Activated CD8-positive, alpha-beta memory T cell treated with anti-CD3 and anti-CD28 coated beads, Interleukin-2, amount 50 U/mL, for 1 hour (primary cell): Measurements from ENCODE around the gene DCDC1.

Experiments
- DNase-seq: peaks from one replicate; pipeline ENCODE4 v3.0.0-alpha.2; 2020; ENCODE audit errors: extremely low read depth

DCDC1 gene

DNA sequence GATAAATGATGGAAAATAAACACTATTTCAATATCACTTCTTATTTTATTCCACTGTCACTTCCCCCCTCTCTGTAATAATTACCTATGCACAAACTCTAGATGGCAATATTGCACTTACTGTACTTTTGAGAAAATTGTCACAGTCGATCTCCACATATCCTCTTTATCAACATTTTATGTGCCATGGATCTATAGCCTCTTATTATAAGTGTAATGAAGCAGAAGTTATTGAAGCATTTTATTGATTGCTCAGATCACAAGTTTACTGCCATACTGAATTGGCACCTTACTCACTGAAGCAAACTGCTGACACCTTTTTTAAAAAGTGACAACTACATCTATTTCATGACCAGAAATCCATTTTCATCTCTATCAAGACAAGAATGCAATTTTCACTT, 133.4 kb downstream of the DCDC1 start:
- no peak for DNase-seq

DNA sequence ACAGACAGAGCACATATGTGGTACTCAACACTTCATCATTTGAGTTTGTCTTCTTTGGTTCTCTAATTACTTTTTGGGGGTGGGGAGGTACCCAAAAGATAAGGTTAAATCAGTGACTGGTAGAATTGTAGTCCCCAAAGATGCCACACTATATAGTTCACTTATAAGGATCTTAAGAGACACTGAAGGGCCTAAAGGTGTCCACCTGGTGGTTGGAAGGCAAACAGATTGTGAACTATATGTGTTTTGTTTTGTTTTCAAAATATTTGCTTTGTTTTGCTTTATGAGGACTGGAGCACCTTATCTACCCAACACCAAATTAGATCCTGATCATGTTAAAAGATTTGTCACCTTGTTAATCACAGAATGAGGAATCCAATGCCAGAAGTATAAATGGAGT, 136.1 kb downstream of the DCDC1 start:
- no peak for DNase-seq

DNA sequence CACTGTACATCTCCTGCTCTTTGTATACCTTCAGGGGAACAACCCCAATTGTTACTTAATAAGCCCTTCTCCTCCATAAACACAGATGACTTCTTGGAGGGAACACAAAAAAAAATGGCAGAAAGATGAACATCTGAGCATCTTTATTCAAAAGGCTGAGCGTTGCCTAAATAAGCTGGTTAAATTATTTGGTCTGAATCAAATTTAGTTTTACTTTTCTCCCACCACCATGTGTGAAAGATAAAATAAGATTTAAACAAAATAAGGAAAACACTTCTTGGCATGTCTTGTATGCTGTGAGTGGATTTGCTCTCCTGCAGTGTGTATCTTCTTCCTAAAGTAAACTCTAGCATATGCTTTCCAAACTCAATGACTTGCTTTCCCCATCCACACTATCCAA, 137.9 kb downstream of the DCDC1 start:
- no peak for DNase-seq

DNA sequence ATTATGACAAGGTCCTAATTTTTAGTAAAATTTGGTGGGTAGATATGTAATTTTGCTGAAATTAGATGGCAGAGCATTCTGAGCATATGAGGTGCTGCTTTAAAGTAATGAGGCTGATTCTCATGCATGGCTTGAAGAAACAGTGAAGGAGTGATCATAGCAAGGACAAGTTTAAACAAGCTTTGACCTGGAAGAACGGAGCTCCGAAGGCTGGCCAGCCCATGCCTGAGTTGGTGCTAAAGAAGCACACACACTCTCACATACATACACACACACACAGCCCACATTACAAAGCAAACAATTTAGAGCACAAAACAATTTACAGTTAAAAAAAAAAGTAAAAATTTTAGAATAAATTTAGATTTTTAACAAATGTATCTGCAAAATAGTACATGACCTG, 150.7 kb downstream of the DCDC1 start:
- DNase-seq, result no peak

DNA sequence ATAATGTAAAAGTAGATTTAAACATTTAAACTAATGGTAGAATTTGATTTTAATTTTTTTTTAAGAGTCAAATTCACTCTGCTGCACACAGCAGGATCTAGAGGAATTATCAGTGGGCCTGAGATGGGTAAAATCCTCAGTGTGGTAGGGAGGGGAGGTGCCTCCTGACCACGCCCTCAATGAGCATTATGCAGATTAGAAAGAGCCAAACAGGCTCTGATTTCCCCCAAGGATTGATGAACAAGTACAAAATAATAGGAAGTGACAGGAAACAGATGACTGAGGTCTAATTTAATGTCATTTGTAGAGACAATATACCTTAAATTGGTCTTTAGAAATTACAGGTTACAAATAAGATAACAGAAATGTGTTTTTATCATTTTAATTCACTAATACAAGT, 155.2 kb downstream of the DCDC1 start:
- DNase-seq, result no peak

DNA sequence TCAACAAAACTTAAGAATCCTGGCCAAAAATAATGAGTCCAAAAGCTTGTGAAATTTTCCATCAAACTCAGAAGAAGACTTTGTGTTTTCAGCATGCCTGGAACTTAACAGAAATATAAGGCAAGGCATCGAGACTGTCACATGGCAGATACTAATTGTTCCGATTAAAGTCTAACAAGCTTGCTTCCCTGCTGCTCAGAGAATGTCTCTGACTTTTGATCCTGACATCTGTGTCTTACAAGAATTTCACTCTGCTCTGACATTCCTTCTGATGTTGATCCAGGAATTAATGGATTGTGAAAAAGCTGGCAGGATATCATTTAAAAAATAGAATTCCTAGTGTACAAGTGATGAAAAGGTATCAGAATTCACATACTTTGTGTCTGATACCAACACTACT, 170.2 kb downstream of the DCDC1 start:
- DNase-seq, result no peak

DNA sequence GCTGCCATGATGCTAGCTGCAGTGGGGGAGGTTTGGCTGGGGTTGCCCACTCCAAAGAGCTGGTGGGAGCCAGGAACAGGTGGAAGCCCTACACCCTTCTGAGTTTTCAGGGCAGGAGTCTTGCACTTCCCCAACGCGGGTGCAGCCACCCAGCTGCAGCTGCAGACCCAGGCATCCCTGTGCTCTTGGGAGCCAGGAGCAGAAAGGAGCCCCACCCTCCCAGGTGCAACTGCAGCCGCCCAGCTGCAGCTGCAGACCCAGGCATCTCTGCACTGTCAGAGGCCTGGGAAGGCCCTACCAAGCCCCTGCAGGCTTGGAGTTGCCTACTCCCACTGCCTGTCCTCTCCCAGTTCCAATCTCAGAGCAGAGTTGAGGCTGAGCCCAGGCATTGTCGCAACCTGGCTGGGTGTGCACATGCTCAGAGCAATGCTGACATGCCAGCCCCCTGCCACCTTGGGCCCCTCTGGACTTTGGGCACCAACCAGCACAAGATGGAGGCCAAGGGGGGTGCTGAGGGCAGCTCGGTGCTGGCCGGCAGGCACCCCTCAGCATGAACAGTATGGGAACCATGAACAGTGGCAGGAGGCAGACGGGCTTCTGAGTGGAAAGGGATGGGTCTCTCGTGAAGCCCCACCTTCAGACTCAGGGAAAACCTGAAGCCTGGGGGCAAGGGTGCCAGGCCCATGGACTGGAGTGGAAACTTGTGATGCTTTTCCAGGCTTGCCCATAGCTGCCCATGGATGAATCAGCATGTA, 195.4 kb downstream of the DCDC1 start:
- DNase-seq, result no peak

DNA sequence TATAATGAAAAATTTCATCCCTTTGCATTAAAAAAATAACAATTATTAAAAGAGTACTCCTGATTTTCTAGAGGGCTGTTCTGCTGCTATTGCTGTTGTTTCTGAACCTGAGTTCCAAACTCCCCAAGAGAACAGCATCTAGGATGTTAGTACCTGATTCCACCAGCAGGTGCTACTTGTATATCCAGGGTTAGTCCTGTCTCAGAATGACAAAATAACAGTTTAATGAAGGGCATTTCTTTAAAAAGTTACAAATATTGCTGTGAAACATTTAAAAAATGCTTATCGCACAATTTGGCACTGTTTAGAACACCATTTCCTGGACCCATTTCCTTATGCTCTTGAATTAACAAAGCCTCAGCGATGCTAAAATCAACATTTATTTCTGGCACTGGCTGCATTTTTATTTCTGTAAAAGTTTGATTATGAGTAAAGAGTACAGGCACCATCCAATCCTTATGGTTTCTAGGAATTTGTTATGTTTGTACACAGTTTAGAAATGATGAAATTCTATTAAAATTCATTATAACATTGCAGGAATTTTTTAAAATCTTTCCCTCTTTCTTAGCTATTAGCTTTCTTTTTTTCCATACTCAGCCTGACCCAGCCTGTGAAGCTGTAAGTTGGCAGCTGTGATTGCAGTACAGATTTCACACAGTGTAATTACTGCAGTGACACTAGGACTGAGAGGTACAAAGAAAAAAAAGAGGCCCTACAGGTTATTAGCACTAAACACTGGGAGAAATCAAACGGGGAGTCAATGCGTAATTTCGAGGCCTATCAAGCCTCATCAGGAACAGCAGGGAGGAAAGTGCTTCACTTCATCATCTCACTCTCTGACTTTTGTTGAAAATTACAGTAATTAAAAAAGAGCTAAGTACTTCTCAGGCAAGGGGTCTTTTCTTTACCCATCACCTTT, 208.8 kb downstream of the DCDC1 start:
- no peak for DNase-seq

DNA sequence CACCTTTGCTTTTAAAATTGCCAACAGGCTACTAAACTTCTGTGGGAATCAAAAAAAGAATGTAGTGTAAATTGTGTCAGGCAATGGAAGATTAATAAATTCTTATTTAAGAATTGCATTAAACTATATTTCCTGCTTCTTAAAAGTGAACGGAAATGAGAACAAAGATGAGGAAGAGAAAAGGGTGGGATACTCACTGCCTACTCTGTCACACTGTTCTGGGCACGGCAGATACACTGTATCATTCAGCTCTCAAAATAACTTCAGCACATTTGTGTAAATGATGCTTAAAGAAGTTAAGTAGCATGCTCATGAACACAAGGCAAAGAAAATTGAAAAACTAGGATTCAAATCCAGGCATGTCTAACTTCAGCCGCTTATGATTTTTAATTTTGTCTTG, 218.7 kb downstream of the DCDC1 start:
- DNase-seq, result no peak

DNA sequence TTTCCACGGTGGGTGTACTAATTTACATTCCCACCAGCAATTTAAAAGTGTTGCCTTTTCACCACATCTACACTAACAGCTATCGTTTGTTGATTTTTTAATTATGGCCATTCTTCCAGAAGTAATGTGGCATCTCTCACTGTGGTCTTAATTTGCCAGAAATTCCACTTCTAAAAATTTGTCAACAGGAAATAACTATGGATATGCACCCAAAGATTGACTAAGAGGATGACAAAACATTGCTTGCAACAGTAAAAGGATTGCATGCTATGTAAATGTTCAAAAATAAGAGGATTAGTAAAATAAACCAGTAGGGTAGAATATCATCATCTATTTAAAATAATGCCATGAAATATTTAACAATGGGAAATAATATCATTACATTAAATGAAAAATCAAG, 219.5 kb downstream of the DCDC1 start:
- no peak for DNase-seq

DNA sequence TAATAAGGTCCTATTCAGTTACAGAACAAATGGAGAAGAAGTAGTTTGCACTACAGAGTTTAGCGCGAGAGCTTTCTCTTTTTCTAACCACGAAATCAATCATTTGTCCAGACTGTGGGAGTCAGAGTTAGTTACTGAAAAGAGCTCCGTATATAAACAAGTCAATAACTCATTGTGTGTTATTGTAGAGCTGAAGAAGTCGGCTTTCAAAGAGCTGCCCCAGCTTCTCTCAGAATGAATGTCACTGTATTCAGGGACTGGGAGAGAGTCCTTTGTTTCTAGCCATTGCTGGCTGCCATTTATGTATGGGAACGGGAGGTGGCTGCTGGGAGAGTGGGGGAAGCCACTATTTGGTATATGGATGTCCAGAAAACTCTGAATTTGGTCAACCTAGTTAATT, 227.8 kb downstream of the DCDC1 start:
- DNase-seq, result no peak

DNA sequence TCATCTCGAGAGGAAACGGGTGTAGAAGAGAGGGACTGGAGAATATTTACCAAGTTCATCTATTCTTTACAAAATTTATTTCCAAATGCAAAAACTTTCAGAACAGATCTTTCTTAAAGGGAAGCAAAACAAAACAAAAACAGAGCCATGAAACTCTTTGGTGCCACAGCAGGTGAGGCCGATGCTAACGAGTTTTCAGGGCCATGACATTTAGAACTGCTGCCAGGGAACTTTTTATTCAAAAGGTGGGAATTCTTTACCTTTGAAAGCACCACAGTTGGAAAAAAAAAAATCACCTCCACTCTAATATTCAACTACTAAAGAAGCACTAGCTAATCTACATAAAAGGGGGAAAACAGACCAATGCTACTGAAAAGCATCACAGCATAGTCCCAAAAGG, 230.1 kb downstream of the DCDC1 start:
- no peak for DNase-seq

DNA sequence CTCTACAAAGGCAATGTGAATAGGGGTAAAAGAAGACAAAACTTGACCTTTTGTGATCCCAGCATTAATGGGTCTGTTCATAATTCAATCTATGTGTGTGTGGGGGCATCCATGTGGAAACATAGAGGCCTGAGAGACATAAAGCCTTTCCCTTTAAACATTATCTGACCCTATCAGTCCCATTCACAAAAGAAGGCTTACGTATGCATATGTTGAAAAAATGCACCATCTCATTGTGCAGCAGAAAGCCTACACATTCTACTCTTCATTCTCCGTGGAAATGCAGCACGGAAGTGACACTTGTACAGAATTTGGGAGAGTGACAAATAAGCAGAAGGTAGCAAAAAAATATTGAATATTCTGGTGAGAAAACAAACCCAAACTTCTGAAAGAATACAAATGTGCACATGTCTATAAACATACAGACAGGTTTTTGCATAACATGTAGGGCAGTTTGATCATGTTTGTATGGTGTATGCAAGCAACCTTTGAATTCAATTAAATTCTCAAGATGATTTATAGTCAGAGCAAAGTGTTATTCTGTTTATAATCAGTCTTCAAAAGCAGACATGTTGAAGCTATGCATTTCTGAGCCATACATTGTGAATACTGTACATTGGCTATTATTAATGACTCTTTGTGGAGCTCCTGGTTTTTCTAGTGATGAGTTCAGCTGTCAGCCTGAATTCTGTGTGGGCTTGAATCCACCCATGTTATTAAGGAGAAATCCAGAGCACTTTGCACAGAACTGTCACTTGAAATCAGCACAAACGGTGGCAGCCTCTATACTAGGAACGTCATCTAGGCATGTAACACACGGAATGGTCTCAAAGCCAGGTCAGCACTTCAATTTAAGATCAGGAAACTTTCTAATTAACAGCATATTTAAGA, 236.8 kb downstream of the DCDC1 start:
- no peak for DNase-seq

DNA sequence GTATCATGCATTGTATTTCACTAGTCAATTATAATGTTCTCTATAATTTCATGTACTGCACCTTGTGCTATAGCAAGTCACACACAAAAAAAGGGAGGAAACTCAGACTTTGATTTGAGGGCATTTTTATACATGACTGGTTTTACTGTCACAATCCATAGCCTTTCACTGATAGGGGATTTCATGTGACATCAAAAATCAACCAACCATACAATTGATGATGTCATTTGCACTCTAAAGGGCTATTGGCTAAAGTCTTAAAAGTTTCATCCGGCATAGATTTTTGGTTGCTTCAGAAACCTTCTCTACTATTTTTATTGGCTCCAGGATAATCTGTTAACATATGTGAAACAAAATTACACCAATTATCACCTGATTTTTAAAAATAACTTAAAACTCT, 237.8 kb downstream of the DCDC1 start:
- DNase-seq, result no peak

DNA sequence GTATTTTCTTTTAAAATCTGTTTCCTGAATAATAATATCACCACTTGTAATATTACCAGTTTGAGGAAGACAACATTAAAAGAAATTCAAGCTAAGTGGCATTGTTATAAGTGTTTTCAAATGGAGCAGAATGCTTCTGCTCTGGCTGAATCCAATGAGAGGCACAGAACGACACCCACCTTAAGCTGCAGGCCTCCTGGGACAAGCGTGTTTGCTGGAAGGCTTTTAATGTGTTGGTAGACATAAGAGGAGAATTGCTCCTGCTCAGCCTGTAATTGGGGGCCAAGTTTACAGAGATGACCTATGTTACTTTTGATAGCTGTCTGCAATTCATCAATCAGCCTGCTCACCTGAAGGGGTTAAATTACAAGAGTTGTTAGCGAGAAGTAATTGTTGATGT, 242.2 kb downstream of the DCDC1 start:
- no peak for DNase-seq

DNA sequence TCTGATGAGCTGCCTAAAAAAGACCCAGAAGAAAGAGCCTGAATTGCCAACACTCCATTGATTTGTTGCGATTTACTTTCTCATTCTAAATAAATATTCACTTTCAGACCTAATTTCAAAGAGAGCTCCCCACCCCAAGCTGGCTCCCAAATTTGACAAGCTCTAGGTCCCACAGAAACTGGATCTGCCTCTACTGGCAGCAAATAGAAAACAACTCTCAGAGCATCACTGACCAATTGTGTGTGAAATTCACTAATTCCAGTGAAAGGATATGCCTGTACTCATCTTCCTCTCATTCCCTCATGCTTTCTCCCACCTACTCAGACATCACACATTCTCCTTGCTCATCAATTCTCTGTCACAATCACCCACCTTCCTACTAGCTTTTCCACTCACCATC, 249.1 kb downstream of the DCDC1 start:
- DNase-seq, result no peak

DNA sequence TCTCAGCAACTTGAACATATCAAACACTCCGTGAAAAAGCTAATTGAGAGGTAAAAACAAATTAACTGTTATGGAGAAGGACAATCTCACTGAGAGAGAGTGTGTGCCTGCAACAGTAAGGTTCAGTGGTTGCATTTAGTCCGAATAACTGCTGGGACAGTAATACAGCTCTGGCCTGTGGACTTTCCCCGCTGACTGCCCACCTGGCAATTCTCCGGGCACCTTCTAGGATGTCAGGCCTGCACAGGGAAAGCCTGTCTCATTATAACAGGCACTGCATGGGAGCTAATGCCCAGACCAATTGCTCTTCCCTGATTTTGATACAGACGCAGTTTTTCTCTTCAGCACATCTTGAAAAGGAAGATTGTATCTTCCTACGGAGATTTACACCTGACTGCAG, 251.0 kb downstream of the DCDC1 start:
- no peak for DNase-seq

DNA sequence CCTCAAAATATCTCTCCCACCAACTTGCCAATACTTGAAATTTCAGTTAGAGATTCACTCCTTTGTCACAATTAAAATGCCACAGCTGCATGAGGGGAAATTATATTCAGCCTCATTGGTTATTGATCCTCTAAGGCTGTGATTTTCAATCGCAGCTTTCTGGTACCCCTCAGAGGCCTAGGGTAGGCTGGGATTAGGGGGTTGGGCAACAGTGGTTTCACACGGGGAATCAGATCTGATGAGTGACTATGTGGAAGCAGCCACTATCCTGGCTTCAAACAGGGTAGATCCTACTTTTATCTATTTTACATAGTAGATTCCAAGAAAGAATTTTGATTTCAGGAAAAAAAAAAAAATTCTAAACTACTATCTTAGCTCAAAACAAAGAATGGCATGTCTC, 252.5 kb downstream of the DCDC1 start:
- DNase-seq, result no peak

DNA sequence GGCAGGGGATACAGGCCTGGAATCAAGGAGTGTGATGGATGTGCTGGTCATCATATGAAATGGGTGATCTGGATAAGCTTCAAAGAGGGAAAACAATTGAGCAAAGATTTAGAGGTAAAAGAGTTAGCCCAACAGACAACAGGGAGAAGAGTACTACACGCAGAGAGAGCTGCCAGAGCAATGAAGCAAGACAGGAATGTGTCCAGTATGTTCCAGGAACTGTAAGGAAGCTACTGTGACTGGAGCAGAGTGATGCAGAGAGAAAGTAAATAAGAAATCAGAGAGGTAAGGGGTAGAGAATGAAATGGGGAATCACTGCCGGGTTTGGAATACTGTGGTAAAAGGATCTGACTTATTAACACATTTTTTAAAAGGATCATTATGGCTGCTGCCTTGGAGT, 255.1 kb downstream of the DCDC1 start:
- DNase-seq, result no peak

DNA sequence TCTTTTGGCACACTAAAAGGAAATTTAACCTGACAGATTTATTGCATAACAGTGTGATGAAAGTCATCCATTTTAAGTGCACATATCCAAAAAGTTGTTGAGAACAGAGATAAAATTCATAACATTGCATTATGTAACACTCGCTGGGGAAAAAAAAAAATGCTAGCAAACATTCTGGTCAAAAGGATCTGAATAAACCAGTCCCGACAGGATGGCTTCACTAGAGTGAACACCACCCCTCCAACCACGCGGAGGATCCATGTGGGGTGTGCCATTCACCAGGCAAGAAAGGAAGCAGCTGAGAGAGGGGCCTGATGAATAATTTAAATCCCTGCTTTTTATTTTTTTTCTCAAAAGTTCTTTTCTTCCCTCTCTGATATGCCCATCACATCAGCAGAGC, 258.7 kb downstream of the DCDC1 start:
- no peak for DNase-seq

DNA sequence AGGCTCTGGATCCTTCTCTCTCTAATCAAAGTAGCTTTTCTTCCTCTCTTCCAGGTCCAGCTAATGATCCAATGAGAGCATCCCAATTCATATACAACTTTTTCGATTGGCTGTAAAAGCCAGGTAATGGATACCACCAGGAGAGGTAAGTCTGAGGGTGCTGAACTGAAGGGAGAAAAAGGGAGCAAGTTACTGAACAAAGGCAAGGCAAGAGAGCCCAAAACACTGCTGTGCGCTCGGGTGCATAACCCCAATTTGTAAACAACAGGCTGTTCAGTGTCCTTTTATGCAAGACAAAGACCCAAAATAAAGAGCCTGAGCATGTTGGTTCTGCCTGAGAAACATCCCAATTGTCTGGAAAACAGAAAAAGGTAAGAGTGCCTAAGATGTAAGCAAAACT, 260.1 kb downstream of the DCDC1 start:
- DNase-seq, result no peak

DNA sequence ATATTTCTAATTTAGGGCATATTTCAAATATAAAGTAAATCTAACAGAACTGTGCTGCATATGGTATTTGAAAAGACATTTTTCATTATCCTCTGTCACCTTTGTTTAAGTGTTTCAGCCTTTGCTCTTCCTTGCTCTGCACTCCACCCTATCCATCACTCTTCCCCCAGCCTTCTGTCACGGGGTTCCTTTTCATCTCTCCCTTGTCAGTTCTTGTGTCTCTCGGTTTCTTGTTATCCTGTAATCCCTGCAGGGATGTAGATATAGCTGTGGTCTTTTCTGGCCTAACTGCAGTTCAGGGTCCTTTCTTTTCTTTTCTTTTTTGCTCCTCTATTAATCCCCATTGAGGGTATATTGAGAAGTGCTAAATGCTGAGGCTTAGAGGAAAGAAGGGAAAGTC, 261.9 kb downstream of the DCDC1 start:
- DNase-seq, result no peak
